Astrocyte of the spinal cord (primary cell): ENCODE measurements around the gene PTPN7.

Source experiments
- DNase-seq: peaks from one replicate; pipeline ENCODE4 v3.0.0; 2011; ENCODE audit warnings: low read depth, low spot score
- H3K4me3 ChIP-seq: 2 replicates; pipeline ENCODE4 v1.5.1; 2011; ENCODE audit warnings: low read depth, mild to moderate bottlenecking, low read length, moderate library complexity
- CTCF ChIP-seq: IDR thresholded peaks from 2 replicates; pipeline ENCODE4 v1.5.1; 2012; ENCODE audit warnings: low read depth, mild to moderate bottlenecking, low read length, inconsistent platforms
- in situ Hi-C: cut with HindIII; loops from 2 replicates; pipeline ENCODE4 v1.10.0; 2017; ENCODE audit warnings: low sequenced_read_pairs

Gene PTPN7

GRCh38 chr1:202130816-202131522, 29.4 kb downstream of the PTPN7 start:
- no peak for DNase-seq
- in situ Hi-C loops, result no loop called here

GRCh38 chr1:202130297-202130721, 30.1 kb downstream of the PTPN7 start:
- in situ Hi-C loops, result no loop called here
- no peak for TF ChIP-seq CTCF
- no peak for DNase-seq
- no peak overlapping the region for H3K4me3 ChIP-seq

More at GRCh38 chr1:202130816-202131522, 29.4 kb downstream of the PTPN7 start:
- TF ChIP-seq CTCF, result no peak
- H3K4me3 ChIP-seq, result no peak overlapping the region

GRCh38 chr1:202129453-202130296, 30.7 kb downstream of the PTPN7 start:
- DNase-seq, result no peak
- no peak overlapping the region for H3K4me3 ChIP-seq
- in situ Hi-C loops, result no loop called here
- TF ChIP-seq CTCF, result no peak

GRCh38 chr1:202127836-202128622, 32.4 kb downstream of the PTPN7 start:
- DNase-seq, result no peak
- H3K4me3 ChIP-seq, result no peak overlapping the region
- TF ChIP-seq CTCF, result no peak
- in situ Hi-C loops, result no loop called here

GRCh38 chr1:202127061-202127460, 33.3 kb downstream of the PTPN7 start:
- no peak for DNase-seq
- no peak overlapping the region for H3K4me3 ChIP-seq
- in situ Hi-C loops, result no loop called here
- no peak for TF ChIP-seq CTCF

GRCh38 chr1:202126426-202126825, 34.0 kb downstream of the PTPN7 start:
- TF ChIP-seq CTCF, result no peak
- in situ Hi-C loops, result no loop called here
- H3K4me3 ChIP-seq, result no peak overlapping the region
- no peak for DNase-seq
